Hepatocyte (in vitro differentiated cells): ENCODE measurements around the gene GPR153.

ENCODE experiments used
- CTCF ChIP-seq: fragments of 200-600 bp; sonication (generic); IDR thresholded peaks from 2 replicates; pipeline ENCODE4 v1.5.1; 2016; ENCODE audit warnings: antibody characterized with exemption, mild to moderate bottlenecking; ENCODE audit not compliant: poor library complexity
- EZH2 ChIP-seq: fragments of 200-600 bp; sonication (generic); IDR thresholded peaks from 2 replicates; pipeline ENCODE4 v1.6.1; 2016; ENCODE audit warnings: antibody characterized with exemption, mild to moderate bottlenecking, borderline replicate concordance
- EZH2phosphoT487 ChIP-seq: fragments of 200-600 bp; sonication (generic); IDR thresholded peaks from one replicate; pipeline ENCODE4 v1.6.1; 2018; ENCODE audit warnings: antibody characterized with exemption, mild to moderate bottlenecking, low read depth, moderate library complexity; ENCODE audit not compliant: unreplicated experiment, severe bottlenecking

DNA sequence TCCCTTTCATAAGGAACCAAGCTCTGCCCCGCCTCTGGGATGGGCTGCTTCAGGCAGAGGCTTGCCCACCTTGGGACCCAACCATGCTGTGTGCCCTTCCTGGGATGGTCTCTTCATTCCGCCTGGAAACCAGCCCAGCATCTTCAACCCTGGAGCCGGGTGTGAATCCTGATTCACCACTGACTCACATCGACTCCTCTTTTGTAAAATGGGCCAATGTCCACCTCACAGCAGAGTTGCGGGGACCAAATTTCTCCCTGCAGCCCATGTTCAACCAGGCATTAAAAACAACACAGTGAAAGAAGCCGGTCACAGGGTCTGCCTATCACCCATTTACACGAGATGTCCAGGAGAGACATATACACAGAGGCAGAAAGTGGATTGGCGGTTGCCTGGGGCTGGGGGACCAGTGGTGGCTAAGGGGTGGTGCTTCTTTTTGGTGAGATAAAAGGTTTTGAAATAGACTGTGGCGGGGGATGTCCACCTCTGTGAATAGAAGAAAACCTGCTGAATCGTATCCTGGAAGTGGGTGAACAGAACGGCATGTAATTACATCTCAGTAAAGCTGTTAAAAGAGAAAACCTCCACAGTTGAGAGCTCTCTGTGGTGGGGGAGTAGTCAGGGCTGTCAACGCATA, 6.9 kb upstream of the GPR153 start:
- TF ChIP-seq EZH2: no peak
- TF ChIP-seq CTCF: no peak
- no peak for TF ChIP-seq EZH2phosphoT487
